ENCODE data around the gene TCN2. TPM values are rescaled to one million over a fixed set of nuclear protein-coding genes. Genes with fewer than 3 reads are reported as not detected.

Gene TCN2
- 5.5 and 7.4 TPM in 2 replicates for total RNA-seq

DNA sequence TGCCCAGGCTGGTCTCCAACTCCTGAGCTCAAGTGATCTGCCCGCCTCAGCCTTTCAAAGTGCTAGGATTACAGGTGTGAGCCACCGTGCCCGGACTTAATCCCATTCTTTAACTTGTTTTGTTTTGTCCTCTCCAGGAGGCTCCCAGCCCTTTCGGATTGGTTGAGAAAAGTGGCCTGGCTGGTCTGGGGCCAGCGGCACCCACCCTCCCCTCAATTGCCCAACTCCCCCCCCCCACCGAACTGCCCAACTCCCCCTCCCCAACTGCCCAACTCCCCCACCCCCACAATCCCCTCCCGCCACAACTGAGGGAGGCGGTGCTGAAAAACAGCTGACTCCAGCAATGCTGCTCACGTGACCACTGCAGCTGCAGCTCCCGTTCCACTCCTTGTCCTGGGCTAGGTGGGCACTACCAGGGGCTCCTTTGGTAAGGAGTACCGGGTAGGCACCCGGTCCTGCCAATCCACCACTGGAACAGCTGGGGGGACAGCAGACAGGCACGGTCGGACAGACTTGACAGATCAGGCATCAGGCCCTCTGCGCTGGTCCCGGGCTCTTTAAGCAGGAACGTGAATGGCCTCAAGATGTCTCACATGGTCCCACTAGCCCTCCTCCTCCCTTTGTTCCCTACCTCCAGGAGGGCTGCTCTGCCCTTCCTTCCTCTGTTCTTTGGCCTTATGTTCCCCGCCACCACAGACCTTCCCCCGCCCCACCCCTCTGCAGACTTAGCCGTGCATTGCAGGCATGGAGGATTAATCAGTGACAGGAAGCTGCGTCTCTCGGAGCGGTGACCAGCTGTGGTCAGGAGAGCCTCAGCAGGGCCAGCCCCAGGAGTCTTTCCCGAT lies at the start of gene TCN2:
Gene TCN2 (plus strand): TSS at position 720 of the 845 bp plus-strand sequence. CDS start 158 bp downstream, outside the sequence.

GRCh38 chr22:30574095-30574981 lies 32.6 kb upstream of the TCN2 start, which contains the start of gene GAL3ST1:
Gene GAL3ST1, minus strand, starts transcription at chr22:30574665. Its CDS starts 17,273 bp downstream, at chr22:30557392.

GRCh38 chr22:30591588-30592359 lies 15.2 kb upstream of the TCN2 start, which contains the start of gene PES1:
Gene PES1, minus strand, starts transcription at chr22:30591910. Its CDS starts 77 bp downstream, at chr22:30591833.

DNA sequence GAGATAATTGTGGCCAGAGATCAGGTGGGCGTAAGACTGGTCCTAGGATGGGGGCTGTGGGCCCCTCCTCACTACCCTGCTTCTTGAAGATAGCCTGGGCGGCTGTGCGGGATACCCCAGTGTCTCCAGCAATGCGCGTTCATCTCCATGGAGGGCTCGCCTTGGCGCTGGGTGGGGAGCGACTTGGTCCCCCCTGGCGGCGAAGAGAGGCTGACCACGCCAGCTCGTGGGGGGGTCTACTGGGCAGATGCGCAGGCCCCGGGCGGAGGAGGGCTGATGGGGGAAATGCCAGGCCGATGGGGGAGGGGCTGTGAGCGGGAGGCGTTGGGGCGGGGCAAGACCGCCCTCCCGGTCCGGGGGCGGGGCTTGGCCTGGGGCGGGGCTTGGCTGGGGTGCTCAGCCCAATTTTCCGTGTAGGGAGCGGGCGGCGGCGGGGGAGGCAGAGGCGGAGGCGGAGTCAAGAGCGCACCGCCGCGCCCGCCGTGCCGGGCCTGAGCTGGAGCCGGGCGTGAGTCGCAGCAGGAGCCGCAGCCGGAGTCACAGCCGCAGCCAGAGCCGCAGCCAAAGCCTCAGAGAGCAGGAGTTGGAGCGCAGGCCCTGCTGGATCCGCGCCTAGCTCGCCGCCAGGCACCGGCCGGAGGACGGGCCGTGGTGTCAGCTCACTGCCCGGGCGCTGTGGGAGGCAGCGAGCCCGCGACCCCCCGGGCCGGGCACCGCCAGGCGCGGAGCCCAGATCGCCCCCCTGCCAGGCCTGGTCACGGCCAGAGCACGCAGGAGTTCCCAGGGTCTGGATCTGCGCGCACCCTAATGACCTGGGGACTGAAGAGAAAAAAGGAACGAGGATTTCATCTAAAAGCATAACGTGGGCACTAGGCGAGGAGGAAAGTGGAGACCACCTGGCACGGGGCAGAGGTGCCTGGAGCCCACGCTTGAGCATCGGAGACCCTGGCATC lies 28.6 kb downstream of the TCN2 start, which contains the start of gene SLC35E4:
Gene SLC35E4 (plus strand): TSS at position 509 of the 953 bp plus-strand sequence. CDS start 670 bp downstream, outside the sequence.

GRCh38 chr22:30667494-30668385 lies 60.8 kb downstream of the TCN2 start, which contains the start of gene DUSP18:
Gene DUSP18, minus strand, starts transcription at chr22:30667875. Its CDS starts 3,872 bp downstream, at chr22:30664003.

Other genes starting within 250 kb of the TCN2 start
- 30.5 and 42.6 TPM in 2 replicates for gene RNF215, start 219.8 kb upstream of the TCN2 start, total RNA-seq
- 12.7 and 15.9 TPM in 2 replicates for gene SEC14L2, start 210.2 kb upstream of the TCN2 start, total RNA-seq
- 5.4 and 10.4 TPM in 2 replicates for gene MTFP1, start 181.4 kb upstream of the TCN2 start, total RNA-seq
- not detected in 2 replicates for gene SEC14L3, start 135.2 kb upstream of the TCN2 start, total RNA-seq
- 0.07 and 0.13 TPM in 2 replicates for gene SEC14L4, start 101.5 kb upstream of the TCN2 start, total RNA-seq
- 0.20 and 0.40 TPM in 2 replicates for gene SEC14L6, start 60.4 kb upstream of the TCN2 start, total RNA-seq
- gene GAL3ST1, start 32.5 kb upstream of the TCN2 start, total RNA-seq = 0.23 and 0.39 TPM in 2 replicates
- 72.5 and 83.5 TPM in 2 replicates for gene PES1, start 15.3 kb upstream of the TCN2 start, total RNA-seq
- 16.5 and 20.5 TPM in 2 replicates for gene SLC35E4, start 28.6 kb downstream of the TCN2 start, total RNA-seq
- 10.0 and 10.4 TPM in 2 replicates for gene DUSP18, start 60.7 kb downstream of the TCN2 start, total RNA-seq
- 2.2 and 2.4 TPM in 2 replicates for gene OSBP2, start 87.7 kb downstream of the TCN2 start, total RNA-seq